DOHH2 (cell line): ENCODE results near the gene EPHB1.

Source experiments
- CTCF ChIP-seq: fragments of 200-600 bp; sonication (generic); IDR thresholded peaks from one replicate; pipeline ENCODE4 v1.5.1; 2014; ENCODE audit warnings: antibody characterized with exemption, mild to moderate bottlenecking, low read depth, low read length; ENCODE audit not compliant: poor library complexity, severe bottlenecking
- EZH2phosphoT487 ChIP-seq: fragments of 200-600 bp; sonication (generic); IDR thresholded peaks from 2 replicates; pipeline ENCODE4 v1.6.1; 2017; ENCODE audit warnings: borderline replicate concordance, mild to moderate bottlenecking, antibody characterized with exemption, low read length, moderate library complexity, mixed read lengths

- TF ChIP-seq CTCF = no peak
- TF ChIP-seq EZH2phosphoT487 = no peak
Observed at GRCh38 chr3:135175728-135176277, 380.7 kb downstream of the EPHB1 start.
